ENCODE measurements around the gene CCNY.
"Not testable (repeated sequence)": the region's sequence is repeated elsewhere in the genome, so short reads cannot be mapped to it uniquely, and the experiment has no call there.

DNA sequence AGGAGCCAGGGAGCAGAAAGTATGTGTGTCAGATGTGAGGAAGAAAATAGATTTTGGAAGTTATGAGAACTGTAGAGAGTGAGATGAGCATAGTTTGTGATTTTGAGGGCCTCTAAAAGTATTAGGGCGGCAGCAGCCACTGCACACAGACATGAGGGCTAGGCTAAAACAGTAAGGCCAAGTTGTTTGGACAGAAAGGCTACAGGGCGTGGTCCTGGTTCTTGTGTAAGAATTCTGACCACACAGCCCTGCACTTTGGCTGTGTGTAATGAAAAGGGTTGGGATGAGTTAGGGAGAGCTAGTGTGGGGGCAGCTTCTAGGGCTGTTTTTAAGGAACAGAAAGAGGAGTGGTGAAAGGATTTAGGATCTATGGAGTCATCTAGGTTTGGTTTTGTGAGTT lies 67.8 kb downstream of the CCNY start:
- TF ChIP-seq, protein P1, sequence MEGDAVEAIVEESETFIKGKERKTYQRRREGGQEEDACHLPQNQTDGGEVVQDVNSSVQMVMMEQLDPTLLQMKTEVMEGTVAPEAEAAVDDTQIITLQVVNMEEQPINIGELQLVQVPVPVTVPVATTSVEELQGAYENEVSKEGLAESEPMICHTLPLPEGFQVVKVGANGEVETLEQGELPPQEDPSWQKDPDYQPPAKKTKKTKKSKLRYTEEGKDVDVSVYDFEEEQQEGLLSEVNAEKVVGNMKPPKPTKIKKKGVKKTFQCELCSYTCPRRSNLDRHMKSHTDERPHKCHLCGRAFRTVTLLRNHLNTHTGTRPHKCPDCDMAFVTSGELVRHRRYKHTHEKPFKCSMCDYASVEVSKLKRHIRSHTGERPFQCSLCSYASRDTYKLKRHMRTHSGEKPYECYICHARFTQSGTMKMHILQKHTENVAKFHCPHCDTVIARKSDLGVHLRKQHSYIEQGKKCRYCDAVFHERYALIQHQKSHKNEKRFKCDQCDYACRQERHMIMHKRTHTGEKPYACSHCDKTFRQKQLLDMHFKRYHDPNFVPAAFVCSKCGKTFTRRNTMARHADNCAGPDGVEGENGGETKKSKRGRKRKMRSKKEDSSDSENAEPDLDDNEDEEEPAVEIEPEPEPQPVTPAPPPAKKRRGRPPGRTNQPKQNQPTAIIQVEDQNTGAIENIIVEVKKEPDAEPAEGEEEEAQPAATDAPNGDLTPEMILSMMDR (IDR thresholded peaks at IDR 0.05; ENCODE audit: insufficient read depth, low read depth, low read length): not testable (repeated sequence)
- TF ChIP-seq EZH2 (IDR thresholded peaks at IDR 0.05; ENCODE audit: insufficient read depth, low read length): not testable (repeated sequence)

All from astrocyte (in vitro differentiated cells and primary cell).